Hepatocyte (in vitro differentiated cells): Measurements from ENCODE around the gene PKP4.
"Not testable (repeated sequence)": the region's sequence is repeated elsewhere in the genome, so short reads cannot be mapped to it uniquely, and the experiment has no call there.

Experiments used
- CTCF ChIP-seq: fragments of 200-600 bp; sonication (generic); IDR thresholded peaks from 2 replicates; pipeline ENCODE4 v1.5.1; 2016; ENCODE audit warnings: antibody characterized with exemption, mild to moderate bottlenecking; ENCODE audit not compliant: poor library complexity
- EZH2 ChIP-seq: fragments of 200-600 bp; sonication (generic); IDR thresholded peaks from 2 replicates; pipeline ENCODE4 v1.6.1; 2016; ENCODE audit warnings: antibody characterized with exemption, mild to moderate bottlenecking, borderline replicate concordance
- EZH2phosphoT487 ChIP-seq: fragments of 200-600 bp; sonication (generic); IDR thresholded peaks from one replicate; pipeline ENCODE4 v1.6.1; 2018; ENCODE audit warnings: antibody characterized with exemption, mild to moderate bottlenecking, low read depth, moderate library complexity; ENCODE audit not compliant: unreplicated experiment, severe bottlenecking

- not testable (repeated sequence) for TF ChIP-seq CTCF, EZH2, EZH2phosphoT487
Observed at GRCh38 chr2:158473300-158473699, 16.5 kb downstream of the PKP4 start.
